Fibroblast of lung (primary cell): ENCODE results near the gene RASGEF1C. TPM values are rescaled to one million over a fixed set of nuclear protein-coding genes. Genes with fewer than 3 reads are reported as not detected.
"Not testable (repeated sequence)": the region's sequence is repeated elsewhere in the genome, so short reads cannot be mapped to it uniquely, and the experiment has no call there.

Source experiments
- DNase-seq, 2 donors: peaks; one replicate each; pipeline versions ENCODE4 v3.0.0 to v3.0.0-alpha.2; 2010; ENCODE audit warnings: low read depth in 2 of 2
- H2AFZ ChIP-seq: 2 replicates; pipeline ENCODE4 v1.5.1; 2012; ENCODE audit warnings: low read length, control low read depth, inconsistent platforms
- H3K27ac ChIP-seq: 2 replicates; pipeline ENCODE4 v1.5.1; 2011; ENCODE audit warnings: low read length, control low read depth; ENCODE audit not compliant: insufficient read depth
- H3K27me3 ChIP-seq: 2 replicates; pipeline ENCODE4 v1.5.1; 2011; ENCODE audit warnings: mild to moderate bottlenecking, low read length; ENCODE audit not compliant: control insufficient read depth, insufficient read depth
- H3K36me3 ChIP-seq: 2 replicates; pipeline ENCODE4 v1.5.1; 2011; ENCODE audit warnings: low read length; ENCODE audit not compliant: control insufficient read depth, insufficient read depth
- H3K4me1 ChIP-seq: 2 replicates; pipeline ENCODE4 v1.5.1; 2011; ENCODE audit warnings: low read length; ENCODE audit not compliant: control insufficient read depth, insufficient read depth; ENCODE audit errors: extremely low read depth
- H3K4me2 ChIP-seq: 2 replicates; pipeline ENCODE4 v1.5.1; 2011; ENCODE audit warnings: low read length, control low read depth; ENCODE audit not compliant: insufficient read depth; ENCODE audit errors: extremely low read depth
- H3K4me3 ChIP-seq, 4 experiments: fragments of 200-600 bp in 1 of 4; sonication (generic) in 1 of 4; replicated peaks in 1 of 4; 2 replicates each; pipeline ENCODE4 v1.5.1; 2011 to 2016; ENCODE audit warnings: low read length in 4 of 4, low read depth in 3 of 4, mild to moderate bottlenecking in 3 of 4, control low read depth in 2 of 4, inconsistent platforms in 1 of 4, mixed read lengths in 1 of 4; ENCODE audit not compliant: insufficient read depth in 1 of 4; ENCODE audit errors: control extremely low read depth in 1 of 4
- H3K79me2 ChIP-seq: 2 replicates; pipeline ENCODE4 v1.5.1; 2012; ENCODE audit warnings: mild to moderate bottlenecking, low read length, inconsistent platforms; ENCODE audit not compliant: control insufficient read depth, insufficient read depth
- H3K9ac ChIP-seq: 2 replicates; pipeline ENCODE4 v1.5.1; 2011; ENCODE audit warnings: mild to moderate bottlenecking, low read length, control low read depth; ENCODE audit not compliant: insufficient read depth
- H3K9me3 ChIP-seq: 2 replicates; pipeline ENCODE4 v1.5.1; 2012; ENCODE audit warnings: low read depth, low read length; ENCODE audit not compliant: control insufficient read depth, insufficient read depth
- H4K20me1 ChIP-seq: 2 replicates; pipeline ENCODE4 v1.5.1; 2011; ENCODE audit warnings: low read length; ENCODE audit not compliant: control insufficient read depth, insufficient read depth; ENCODE audit errors: extremely low read depth
- CTCF ChIP-seq, 2 donors: IDR thresholded peaks in 1 of 2; conservative IDR thresholded peaks in 1 of 2; 1 replicate in 1 of 2; 2 replicates in 1 of 2; pipeline ENCODE4 v1.5.1; 2011 to 2012; ENCODE audit warnings: low read length in 2 of 2, control low read depth in 1 of 2, inconsistent platforms in 1 of 2, low read depth in 1 of 2, mild to moderate bottlenecking in 1 of 2
- EZH2 ChIP-seq: IDR thresholded peaks from 2 replicates; pipeline ENCODE4 v1.5.1; 2012; ENCODE audit warnings: low read length, control low read depth, mild to moderate bottlenecking; ENCODE audit errors: missing control alignments
- polyA plus RNA-seq, 2 donors: library from polyadenylated mRNA; depleted of rRNA in 1 of 2; stranded (reverse) in 1 of 2; unstranded in 1 of 2; fragments of >200 nt; gene quantifications; 2 replicates each; pipeline ENCODE4 v1.2.1, GENCODE V29; 2011 to 2012; ENCODE audit warnings: missing spikeins in 1 of 2
- total RNA-seq: library from RNA; depleted of rRNA; stranded (reverse); fragments of >200 nt; gene quantifications from 2 replicates; pipeline ENCODE4 v1.2.1, GENCODE V29; 2014

Gene RASGEF1C
- total and polyA plus RNA-seq, 2 donors (not counting 1 experiment from before 2014, with no cell fraction given): under 0.01 TPM; not detected in 1

- Histone ChIP-seq H3K27me3 (no peaks in the 10 kb centered on the region), H2AFZ (peak overlapping the region; percentile 83), H3K4me3 (peak overlapping the region; percentile 32 to 62 (median 48)), H3K36me3 (no peaks in the 10 kb centered on the region), H3K4me2 (peak overlapping the region; percentile 64), H3K9ac (peak overlapping the region; percentile 26), H3K9me3 (no peaks in the 10 kb centered on the region), H3K27ac (no peak overlapping the region), H3K4me1 (no peaks in the 10 kb centered on the region), H4K20me1 (no peaks in the 10 kb centered on the region), H3K79me2 (no peaks in the 10 kb centered on the region)
- TF ChIP-seq CTCF (conservative IDR thresholded peaks at IDR 0.05 in 1 of 2, IDR thresholded peaks at IDR 0.05 in 1 of 2; ENCODE audit: low read depth in 1 of 2, low read length in 2 of 2) (peak; percentile 65 to 84), EZH2 (no peak)
- peak; percentile 65 to 67 for DNase-seq
Measured at GRCh38 chr5:180090098-180090768, 118.8 kb downstream of the RASGEF1C start.

- H3K4me3 ChIP-seq: peak overlapping the region in 1 of 4 experiments; percentile 62
- DNase-seq, H3K27me3 ChIP-seq, H3K9me3 ChIP-seq, H2AFZ ChIP-seq, H3K9ac ChIP-seq, H3K4me2 ChIP-seq, H3K27ac ChIP-seq, H4K20me1 ChIP-seq, H3K4me1 ChIP-seq, H3K79me2 ChIP-seq, H3K36me3 ChIP-seq: not testable (repeated sequence)
Measured at GRCh38 chr5:180089628-180090027, 119.4 kb downstream of the RASGEF1C start.

- H3K27me3 ChIP-seq: no peaks in the 10 kb centered on the region
- no peak overlapping the region for H3K4me2 ChIP-seq
- no peak overlapping the region for H3K27ac ChIP-seq
- TF ChIP-seq CTCF (conservative IDR thresholded peaks at IDR 0.05 in 1 of 2, IDR thresholded peaks at IDR 0.05 in 1 of 2; ENCODE audit: low read depth in 1 of 2, low read length in 2 of 2) (no peak), EZH2 (no peak)
- H2AFZ ChIP-seq: no peak overlapping the region
- H3K9ac ChIP-seq: no peak overlapping the region
- no peaks in the 10 kb centered on the region for H3K9me3 ChIP-seq
- no peaks in the 10 kb centered on the region for H4K20me1 ChIP-seq
- DNase-seq: no peak
- H3K4me1 ChIP-seq: no peaks in the 10 kb centered on the region
- H3K4me3 ChIP-seq: no peak overlapping the region
- H3K36me3 ChIP-seq: no peaks in the 10 kb centered on the region
- no peaks in the 10 kb centered on the region for H3K79me2 ChIP-seq
Measured at GRCh38 chr5:180088561-180088960, 120.5 kb downstream of the RASGEF1C start.
